HPDE6-E6E7 (cell line): Measurements from ENCODE around the gene CEMIP2.
"Not testable (repeated sequence)": the region's sequence is repeated elsewhere in the genome, so short reads cannot be mapped to it uniquely, and the experiment has no call there.

Source experiments
- DNase-seq: peaks from one replicate; pipeline ENCODE4 v3.0.0; 2011; ENCODE audit warnings: missing footprints; ENCODE audit errors: extremely low spot score

CEMIP2 gene

DNA sequence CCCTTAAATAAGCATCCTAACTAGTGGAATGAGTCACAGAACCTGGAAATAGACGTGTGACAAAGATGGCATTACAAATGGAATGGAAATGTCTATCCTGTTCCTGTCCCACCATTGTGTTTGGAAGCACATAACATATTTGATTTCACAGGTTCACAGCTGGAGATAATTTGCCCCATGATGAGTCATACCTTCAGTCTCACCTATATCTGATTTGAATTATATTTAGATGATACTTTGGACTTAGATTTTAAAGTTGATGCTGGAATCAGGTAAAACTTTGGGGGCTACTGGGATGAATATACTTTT is 92.5 kb downstream of the CEMIP2 start:
- no peak for DNase-seq

DNA sequence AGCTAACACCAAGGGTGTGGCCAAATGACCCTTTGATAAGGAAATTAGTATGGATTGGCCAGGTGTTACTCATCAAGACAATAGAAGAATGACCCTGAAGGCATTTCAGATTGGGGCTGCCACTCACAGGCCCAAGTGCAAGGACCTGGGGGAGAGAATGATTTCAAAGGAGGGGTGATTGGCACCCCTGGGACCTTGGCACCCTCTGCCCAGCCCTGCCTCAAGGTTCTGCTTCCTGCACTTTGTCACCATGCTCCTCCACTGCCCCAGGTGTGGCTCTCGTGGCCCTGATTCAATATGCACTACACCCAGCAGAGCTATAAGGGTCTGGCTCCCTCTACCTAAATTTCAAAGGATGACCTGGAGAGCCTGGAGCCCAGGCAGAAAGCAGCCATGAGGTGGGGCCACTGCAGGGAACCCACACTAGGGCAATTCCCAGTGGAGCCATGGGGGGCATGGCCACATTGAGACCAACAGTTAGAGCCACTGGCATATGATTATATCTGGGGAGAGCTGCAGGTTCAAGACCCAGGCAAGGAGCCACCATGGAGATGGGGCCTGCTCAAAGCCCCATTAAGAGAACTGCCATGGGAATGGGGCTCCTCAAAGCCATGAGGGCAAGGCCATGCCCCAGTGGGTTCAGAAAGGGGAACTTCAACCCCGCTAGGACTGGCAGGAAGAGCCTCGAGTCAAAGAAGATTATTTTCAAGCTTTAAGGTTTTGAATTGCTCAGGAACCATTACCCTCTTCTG is 93.0 kb downstream of the CEMIP2 start:
- DNase-seq: no peak

DNA sequence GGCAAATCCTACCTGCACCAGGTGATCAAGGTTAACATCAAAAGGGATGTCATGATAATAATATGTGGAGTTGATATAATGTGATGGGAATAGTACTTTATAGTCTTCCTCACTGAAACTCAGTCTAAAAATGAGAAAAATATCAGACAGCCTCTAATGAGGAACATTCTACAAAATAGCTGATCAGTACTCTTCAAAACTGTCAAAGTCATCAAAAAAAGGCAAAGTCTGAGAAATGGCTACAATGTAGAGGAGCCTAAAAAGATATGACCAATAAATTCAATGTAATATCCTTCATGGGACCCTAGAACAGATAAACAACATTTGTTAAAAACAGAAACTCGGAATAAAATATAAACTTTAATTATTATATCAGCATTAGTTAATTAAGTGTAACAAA is 95.7 kb downstream of the CEMIP2 start:
- no peak for DNase-seq

DNA sequence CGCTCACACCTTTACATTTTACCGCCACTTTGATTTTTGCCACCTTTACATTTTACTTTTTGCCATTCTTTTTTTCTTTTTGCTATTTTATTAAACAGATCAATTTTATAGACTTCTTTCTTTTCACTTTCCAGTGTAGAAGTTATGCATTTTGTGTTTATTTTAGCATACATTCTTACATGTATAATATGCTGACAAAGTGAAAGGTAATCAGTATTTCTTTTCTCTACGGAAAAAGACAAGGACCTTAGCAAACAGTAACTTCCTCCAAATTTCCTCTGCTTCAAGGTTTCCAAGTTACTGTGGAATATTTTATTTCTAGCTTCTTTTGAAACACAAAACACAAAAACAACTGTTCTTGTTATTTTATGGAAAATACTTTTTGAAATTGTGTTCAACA is 97.0 kb downstream of the CEMIP2 start:
- no peak for DNase-seq

DNA sequence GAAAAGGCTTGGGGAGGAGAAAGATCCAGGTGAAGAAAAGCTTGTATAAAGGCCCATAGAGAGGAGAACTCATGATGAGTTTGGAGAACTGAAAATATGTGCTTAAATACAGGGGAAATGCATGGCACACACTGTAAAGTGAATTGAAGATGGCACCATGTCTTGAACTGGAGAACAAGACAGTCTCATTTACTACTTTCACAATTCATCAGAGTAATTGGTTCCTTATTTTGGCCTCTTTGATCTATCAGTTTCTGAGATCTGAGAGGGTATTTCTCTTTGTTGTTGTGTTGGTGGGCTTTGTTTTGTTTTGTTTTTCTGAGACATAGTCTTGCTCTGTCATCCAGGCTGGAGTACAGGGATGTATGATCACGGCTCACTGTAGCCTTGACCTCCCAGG is 98.2 kb downstream of the CEMIP2 start:
- DNase-seq: no peak

DNA sequence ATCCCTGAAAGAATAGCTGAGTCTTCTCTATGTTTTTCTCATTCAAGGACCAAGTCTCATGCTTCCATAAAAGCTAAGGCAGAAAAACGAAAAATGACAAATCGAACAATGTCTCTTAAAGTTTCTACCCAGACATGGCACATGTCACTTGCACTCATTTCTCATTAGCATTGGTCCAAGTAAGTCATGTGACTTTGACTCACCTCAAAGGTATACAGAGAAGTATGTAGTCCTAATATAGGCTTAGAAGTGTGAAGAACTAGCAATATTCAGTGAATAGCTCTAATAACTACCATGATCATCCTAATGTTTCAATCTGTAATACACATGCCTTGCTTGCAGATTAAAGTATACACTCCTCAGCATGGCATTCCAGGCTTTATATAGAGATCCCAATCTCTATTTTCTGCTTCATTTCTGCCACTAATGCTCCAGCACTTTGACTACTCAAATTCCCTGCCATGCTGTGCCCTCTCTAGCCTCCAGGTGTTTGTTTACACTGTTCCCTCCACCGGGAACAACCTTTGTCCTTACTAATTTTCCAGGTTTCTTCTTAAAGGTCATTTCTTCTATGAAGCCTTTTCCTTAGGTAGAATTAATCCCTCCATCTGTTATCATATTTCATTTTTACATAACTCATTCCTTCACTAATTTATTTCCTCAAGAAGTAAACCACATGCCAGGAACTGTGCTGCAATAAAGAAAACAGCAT is 98.9 kb downstream of the CEMIP2 start:
- DNase-seq: no peak

DNA sequence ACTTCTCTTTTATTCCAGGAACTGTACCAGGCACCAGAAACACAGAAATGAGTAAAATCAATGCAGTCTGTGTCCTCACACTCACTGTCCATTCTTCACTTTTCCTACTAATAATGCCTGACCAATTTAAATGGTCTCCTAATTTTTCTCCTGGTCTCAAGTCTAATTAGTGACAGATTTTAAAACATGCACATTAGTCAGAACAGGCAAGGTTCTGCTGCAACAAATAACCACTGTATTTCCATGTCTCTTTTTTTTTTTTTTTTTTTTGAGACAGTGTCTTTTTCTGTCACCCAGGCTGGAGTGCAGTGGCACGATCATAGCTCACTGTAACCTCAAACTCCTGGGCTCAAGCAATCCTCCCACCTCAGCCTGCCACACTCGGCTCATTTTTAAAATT is 99.6 kb downstream of the CEMIP2 start:
- DNase-seq: no peak

DNA sequence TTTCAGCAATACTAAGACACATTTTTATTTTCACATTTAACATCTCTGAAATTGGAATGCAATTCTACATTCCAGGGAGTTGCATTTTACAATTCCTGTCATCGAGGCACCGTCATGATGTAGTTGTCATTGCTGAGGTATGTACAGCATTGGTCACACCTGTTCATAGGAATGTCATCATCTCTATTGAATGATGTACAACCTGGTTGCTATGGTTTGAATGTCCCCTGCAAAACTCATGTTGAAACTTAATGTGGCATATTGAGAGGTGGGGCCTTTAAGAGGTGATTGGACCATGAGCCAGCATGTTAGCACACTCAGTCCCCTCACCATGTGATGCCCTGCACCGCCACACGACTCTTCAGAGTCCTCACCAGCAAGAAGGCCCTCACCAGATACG is 103.1 kb downstream of the CEMIP2 start:
- DNase-seq: no peak

DNA sequence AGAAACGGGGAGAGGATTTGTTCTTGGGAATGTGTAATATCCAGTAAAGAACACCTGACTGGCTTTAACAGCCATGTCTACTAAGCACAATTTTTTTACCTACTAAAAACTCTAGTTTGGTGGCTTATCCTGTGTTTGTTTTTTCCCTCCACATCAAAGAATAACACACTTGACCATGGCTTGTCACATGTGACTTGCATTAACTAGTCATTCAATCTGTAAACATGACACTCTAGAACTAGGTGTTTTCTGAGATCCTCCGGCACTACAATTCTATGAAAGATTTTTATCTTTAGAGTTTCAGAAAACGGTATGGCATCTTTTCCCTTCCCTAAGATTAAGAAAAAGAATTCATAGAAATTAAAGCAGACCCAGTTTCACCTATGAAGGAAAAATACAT is 103.7 kb downstream of the CEMIP2 start:
- DNase-seq: no peak

DNA sequence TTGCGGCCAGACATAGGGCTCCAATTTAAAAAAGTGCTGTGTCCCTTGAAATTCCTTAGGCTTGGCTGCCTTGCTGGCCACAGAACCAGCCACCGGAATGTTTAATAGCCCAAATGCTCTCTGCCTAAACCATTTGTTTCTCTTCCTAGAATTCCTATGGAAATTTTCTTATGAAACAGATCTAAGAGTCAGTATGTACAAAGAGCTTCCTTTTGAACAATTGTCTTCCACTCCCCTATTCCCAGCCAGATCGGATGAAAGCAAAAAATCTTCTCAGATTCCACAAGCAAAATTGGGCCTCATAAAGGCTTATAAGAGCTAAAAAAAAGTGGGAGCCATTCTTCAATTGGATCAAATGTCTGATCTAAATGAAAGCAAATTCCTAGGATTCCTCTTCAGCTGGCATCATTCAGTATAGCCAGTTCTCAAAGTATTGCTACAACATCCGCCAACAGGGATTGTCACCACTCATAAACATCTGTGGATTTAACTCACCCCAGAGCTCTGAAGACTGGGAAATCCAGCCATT is 104.3 kb downstream of the CEMIP2 start:
- no peak for DNase-seq

DNA sequence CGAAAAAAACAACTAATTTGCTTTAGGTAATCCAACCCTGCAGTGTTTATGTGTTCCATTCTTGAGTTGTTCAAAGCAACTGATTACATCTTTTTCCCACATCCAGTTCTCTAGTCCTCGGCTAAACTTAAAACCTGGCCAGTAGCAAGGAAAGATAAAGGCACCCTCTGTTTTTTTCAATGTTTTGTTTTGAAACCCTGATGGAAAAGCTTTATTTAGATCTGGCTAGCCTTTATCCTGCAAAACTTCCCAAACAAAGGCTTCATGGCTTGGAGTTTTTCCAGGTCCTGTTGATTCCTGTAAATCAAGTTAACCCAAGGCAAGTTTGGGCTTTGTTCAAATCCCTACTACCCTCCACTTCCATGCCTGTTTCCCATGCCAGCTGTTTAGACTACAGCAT is 105.1 kb downstream of the CEMIP2 start:
- no peak for DNase-seq

DNA sequence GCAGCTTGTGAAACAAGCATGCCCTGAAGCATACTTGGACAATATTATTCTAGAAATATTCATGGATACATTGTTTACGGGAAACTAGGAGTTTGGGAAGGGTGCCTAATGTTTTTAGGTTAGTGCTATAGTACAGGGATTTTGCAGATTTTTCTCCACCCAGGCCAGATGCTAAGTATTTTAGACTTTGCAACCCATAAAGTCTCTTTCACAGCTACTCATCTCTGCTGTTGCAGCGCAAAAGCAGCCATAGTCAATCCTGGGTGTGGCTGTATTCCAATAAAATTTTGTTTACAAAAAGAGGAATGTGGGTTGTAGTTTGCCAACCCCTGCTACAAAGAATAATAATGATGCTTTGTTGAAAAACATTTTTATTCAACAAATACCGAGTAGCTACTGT is 106.2 kb downstream of the CEMIP2 start:
- no peak for DNase-seq

DNA sequence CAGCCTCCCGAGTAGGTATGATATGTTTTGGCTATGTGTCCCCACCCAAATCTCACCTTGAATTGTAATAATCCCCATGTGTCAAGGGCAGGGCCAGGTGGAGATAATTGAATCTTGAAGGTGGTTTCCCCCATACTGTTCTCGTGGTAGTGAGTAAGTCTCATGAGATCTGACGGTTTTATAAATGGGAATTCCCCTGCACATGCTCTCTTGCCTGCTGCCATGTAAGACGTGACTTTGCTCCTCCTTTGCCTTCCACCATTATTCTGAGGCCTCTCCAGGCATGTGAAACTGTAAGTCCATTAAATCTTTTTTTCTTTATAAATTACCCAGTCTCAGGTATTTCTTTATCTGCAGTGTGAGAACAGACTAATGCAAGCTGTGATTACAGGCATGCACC is 111.0 kb downstream of the CEMIP2 start:
- not testable (repeated sequence) for DNase-seq

DNA sequence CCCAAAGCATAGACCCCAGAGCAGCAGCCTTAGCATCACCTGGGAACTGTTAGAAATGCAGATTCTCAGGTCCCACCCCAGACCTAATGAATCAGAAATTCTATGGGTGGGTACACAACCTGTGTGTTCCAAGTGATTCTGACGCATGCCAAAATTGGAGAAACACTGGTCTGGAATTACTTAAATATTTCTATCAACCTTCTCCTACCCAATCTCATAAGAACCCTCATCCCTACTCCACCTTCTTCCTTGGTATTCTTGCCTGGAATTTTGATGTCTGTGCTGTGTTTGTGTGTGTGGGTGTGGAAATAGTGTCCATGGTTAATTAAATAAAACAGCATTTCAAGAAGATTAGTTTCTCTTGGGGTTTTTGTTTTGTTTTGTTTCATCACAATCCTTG is 111.8 kb downstream of the CEMIP2 start:
- no peak for DNase-seq

DNA sequence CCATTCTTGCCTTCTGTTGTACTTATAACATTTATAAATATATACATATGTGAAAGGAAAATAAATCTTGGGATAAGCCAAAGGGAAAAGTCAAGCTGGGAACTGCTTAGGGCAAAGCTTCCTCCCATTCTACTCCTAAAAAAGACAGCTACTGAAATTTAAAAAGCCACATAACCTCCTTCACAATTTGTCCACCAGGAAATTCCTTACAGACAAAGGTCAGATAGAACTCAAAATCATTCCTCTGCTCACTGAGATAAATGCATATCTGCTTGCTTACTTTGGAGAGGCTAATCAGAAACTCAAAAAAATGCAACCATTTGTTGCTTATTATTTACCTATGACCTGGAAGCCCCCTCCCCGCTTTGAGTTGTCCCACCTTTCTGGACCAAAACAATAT is 112.5 kb downstream of the CEMIP2 start:
- no peak for DNase-seq

DNA sequence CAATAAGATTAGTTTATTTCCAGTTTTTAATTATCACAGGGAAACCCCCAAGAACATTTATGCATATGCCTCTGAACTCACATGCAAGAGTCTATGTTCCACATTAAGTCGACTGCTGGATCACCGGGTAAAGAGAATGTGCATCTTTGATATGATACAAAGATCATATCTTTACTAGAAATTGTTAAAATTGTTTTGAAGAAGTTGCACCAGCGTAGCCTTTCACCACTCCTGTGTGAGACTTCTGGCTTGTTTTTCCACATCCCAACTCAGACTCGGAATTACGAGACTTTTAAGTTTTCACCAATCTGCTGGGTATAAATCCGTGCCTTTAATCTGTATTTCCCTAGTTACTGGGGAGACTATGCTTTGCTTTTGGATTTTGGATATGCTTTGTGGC is 113.2 kb downstream of the CEMIP2 start:
- no peak for DNase-seq

DNA sequence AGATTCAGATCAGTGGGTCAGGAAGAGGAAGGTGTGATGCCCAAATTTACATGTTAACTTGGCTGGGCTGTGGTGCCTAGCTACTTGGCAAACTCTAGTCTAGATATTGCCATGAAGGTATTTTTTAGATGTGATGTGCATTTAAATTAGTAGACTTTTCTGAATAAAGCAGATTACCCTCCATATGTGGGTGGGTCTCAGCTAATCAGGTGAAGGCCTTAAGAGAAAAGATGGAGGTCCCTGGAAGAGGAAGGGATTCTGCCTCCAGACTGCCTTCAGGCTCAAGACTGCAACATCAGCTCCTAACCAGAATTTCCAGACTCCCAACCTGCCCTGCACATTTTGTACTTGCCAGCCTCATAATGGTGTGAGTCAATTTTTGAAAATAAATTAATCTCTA is 115.8 kb downstream of the CEMIP2 start:
- DNase-seq: no peak

DNA sequence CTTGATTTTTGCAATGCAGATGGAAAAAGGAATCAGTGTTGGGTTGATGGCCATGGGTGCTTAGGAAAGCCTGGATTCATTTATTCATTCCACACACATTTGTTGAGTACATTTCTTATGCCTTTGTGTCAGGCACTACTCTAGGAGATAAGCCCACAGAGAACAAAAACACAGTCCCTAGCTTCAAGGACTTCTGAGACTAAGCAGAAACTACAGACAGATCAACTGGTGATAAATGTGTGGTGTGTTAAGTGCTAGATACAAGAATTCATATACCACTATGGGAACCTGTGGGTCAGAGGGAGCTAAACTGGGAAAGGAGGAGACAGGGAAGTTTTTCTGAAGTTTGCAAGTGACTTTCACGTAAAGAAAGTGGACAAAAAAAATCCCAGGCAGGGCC is 119.9 kb downstream of the CEMIP2 start:
- DNase-seq: no peak

DNA sequence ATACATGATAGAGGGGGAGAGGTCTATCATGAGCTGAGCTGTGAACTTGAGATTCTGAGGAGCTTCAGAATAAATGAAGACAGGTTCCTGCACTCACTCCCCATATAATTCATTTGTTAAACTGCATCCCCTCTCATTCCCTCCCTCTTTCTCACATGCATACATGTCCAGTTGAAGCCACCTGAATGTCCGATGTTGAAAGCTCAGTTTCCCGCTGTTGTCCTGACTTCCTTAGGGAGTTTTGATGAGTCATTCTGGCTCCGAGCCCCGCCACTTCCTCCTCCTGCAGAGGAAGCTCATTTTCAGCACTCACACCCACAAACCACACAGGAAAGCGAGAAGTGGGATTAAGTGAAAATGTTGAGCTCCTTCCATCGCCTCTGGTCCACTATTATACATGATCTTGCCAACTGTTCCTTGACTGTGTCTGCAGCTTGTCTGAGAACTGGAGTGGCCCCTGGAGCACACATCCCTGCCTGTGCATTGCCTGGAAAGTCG is 121.2 kb downstream of the CEMIP2 start:
- DNase-seq: peak; percentile 57

DNA sequence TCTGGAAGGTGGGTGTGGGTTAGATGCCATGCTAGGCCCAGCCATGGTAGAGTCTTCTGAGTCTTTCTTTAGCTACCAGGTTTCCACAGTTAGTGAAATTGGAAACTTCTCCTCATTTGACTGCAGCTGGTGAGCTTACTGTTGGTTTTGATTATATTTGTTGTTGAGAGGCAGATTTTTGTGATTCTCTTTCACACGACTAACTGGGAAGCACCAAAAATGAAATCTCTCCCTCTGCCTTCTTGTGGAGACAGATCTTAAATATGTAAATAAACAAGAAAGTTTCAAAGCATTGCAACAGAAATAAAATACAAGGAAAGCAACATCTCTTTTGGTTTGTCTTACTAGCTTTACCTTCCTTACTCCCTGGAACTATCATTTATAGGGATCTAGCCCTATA is 122.2 kb downstream of the CEMIP2 start:
- DNase-seq: no peak

DNA sequence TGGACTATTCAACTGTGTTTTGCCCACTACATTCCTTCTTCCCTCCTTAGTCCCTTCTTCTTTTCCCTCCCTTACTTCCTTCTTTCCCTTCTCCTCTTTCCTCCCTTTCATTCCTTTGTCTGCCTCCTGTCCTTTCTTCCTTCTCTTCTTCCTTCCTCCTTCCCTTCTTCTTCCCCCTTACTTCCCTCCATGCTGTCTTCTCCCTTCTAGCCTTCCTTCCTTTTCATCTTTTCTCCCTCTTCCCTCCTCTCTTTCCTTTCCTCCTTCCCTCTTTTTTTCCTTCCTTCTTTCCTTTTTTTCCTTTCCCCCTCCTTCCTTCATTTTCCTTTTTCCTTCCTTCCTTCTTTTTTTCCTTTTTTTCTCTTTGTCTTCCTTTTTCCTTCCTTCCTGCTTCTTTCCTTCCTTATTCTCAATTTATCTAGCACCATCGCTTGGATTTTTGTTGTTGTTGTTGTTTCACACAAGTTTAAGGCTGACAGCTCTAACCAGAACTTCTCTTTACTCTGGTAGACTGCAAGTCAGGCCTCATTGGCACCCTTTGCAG is 123.4 kb downstream of the CEMIP2 start:
- DNase-seq: no peak

DNA sequence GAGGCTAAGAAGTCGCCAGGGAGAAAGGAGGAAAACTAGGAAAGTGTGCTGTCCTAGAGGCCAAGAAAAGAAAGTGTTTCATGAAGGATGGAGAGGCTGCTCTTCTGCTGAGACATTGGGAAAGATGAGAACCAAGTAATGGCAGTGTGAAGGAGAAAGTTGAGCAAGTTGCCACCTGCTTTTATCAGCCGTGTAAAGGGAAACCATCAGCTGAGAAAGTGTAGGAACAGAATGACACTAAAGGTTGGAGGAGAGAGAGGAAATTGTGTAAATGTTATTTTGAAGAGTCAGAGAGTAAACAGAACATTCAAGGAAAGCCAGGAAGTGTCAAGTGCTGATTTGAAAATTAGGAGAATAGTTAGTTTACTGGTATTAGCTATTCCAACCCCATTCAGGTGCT is 125.0 kb downstream of the CEMIP2 start:
- DNase-seq: no peak

DNA sequence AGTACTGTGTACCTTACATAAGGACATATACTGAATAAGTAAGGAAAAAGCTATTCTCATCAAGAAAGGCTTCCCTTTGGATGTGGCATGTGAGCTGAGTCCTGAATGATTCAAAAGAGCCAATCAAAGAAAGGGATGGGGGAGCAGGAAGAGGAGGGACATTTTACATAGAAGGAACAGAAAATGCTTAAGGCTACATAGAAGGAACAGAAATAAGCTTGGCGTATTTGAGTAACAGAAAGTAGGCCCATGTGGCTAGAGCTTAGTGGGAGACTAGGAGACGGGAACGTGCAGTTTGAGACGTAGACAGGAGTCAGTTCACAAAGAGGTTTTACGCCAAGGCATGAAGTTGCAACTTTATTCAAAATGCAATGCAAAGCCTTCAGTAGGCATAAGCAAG is 126.3 kb downstream of the CEMIP2 start:
- DNase-seq: no peak
